ENCODE data around the gene PGF.
A peak's percentile ranks its signal among the peaks of the same experiment; 100 is the strongest.

PGF gene

DNA sequence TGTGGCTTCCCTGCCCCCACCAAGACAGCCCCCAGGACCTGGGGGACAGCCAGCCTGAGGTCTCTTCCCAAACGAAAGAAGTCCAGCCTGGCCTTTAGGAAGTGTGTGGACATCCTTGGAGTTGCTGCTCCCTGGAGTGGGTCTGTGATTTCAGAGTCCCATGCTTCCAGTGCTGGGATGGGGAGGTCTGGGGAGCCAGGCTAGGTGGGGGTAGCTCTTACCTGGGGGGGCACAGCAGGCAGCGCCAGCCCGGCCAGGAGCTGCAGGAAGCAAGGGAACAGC, 509 bp downstream of the PGF start:
- DNase-seq, result no peak

DNA sequence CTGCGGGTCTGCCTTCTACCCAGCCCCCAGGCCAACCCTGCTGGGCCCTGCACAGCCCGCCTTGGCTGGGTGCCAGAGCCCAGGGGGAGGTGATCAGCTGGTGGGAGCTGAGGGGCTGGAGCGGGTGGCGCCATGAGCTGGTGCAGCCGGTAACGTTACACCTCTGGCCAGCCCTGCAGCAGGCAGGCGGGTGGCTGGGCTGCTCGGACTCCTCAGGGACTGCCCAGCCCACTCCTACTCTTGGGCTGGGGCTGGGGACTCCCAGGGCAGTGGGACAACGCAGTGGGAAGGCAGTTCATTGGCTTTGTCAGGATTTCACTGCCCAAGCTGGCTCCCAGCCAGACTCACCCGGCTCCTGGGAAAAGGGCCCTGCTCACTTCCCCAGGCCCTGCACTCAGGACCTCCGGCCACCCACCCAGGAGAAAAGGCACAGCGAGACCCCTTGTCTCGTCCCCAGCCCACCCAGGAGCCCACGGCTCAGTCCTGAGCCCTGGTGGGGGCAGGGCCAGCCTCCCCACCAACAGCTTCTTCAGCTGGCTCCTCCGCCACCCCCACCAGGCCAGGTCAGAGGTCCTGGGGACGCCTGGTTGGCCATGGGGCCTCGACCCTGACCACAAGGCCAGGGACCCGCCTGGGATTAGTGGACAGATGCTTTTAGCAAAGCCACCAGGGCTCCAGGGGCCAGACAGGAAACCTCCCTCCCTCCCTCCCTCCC, 1.0 kb downstream of the PGF start:
- DNase-seq, result no peak

DNA sequence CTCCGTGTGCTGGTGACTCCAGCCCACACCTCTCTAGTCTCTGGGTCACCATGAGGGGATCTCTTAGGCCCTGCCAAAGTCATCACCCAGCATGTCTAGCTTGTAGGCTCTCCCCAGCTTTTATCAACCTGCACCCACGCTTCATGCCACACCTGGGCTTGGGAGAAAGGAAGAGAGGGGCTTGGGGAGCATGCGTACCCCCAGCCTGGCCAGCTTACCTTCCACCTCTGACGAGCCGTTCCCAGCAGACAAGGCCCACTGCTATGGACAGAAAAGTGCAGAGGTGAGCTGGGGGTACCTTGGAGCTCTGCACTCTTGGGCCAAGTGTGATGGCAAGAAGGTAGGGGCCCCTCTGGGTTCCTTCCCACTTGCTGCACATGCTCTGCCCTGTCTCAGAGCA, 1.7 kb downstream of the PGF start:
- no peak for DNase-seq

DNA sequence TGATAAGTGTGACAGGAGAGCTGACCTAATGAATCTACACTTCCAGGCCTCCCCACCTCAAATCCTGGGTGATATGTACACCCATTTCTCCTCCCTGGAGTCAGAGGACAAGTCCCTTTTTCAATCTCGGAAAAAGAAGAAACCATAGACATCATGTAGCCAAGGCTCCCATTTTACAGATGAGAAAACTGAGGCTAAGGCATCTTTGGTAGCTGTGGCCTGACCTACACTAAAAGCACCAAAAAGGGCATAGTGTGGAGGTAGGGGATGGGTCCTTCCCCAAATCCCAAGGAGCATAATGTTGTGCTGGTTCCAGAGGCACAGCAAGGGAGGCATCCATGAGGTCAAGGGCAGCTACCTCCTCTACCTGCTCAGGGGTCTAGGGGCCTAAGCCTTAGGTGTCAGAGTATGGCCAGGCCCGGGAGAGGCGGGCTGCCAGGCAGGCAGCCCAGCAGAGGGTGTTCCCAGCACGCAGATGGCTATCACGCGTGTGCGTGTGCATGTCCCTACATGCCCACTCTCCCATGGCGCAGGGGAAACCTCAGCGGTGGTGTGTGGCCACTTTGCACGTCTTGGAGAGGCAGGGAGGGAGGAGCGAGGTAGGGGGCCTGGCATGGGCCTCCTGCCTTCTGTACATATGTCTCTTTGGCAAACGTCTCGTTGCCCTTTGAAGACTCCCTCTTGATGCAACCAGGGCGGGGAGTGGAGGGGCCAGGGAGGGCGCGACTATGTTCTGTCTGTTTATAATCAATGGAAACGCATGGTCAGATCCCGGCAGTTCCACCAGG, 2.5 kb downstream of the PGF start:
- no peak for DNase-seq

DNA sequence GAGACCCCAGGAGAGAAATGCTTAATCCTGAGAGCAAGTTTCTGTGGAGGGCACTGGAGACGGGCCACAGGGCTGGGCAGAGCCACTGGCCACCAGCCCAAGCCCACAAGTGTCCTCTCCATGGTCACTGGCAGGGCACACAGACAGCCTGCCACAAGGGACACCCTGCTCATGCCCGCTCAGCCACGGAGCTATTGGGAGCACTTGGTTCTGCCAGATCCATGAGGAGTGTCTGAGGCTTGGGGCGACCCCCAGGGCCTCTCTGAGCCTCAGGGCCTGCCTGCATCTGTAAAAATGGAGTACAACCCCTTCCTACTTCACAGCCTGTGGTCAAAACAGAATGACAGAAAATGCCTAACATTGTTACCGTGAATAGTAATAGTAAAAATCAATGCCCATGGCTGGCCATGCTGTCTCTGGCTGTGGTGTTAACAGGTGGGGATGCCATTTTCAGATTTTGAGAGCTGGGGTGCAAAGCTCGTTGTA, 3.2 kb downstream of the PGF start:
- DNase-seq, result no peak

DNA sequence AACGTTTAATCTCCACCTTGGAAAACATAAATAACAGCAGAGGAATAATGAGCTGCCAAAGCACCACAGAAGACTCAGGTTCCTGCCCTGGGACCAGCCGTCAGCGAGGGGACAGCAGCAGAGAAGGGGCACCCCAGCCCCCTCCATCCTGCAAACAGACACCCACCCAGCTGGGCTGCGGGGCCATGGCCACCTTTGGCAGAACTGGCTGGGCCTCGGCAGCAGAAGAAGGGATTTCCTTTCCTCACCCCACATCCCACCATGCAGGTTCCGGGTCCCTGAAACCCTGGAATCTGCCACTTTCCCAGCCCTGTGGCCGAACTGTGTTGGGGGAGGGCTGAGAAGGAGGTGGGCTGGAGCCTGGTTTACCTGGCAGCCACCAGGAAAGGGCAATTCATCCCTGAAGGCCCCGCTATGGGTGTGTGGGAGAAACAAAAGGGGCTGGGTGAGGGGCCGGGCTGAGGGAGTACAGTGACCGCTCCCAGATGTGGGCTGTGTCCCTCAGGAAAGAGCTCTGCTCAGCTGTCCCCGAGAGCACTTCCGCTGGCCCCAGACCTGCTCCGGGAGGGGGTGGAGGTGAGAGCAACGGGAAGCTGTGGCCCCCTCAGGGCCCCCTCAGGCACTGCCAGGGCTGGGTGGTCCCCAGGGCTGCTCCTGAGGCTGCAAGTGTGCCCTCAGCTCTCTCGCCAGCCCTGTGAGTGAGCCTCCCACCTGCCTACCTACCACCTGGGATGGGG, 3.8 kb downstream of the PGF start:
- DNase-seq, result no peak

DNA sequence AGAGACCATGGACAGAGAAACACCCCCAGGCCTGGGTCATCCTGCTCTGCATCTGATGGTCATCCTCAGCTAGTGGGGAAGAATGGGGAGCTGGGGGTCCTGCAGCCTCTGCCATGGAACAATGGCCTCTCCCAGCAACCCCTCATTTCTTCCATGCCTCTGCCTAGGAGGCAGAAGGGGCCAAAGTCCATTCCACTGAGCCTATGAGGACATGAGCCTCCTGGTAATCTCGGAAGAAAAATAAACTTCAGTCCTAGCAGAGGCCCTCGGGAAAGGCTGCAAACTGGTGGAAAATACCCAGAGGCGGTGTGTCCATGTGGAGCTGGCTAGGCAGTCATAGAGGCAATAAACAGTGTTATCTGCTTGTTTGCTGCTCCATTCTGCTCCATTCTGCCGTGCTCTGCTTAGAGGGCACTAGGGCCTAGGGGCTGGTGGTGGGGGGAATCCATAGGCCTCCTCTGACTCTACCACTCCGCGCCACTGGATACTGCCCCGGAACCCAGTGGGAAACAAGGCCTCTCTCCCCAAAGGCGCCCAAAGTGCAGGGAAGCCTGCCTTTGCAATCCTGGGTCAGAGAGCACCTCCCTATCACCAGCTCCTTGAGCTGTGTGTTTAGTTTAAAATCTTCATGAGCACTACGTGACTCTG, 4.5 kb downstream of the PGF start:
- DNase-seq, result no peak

DNA sequence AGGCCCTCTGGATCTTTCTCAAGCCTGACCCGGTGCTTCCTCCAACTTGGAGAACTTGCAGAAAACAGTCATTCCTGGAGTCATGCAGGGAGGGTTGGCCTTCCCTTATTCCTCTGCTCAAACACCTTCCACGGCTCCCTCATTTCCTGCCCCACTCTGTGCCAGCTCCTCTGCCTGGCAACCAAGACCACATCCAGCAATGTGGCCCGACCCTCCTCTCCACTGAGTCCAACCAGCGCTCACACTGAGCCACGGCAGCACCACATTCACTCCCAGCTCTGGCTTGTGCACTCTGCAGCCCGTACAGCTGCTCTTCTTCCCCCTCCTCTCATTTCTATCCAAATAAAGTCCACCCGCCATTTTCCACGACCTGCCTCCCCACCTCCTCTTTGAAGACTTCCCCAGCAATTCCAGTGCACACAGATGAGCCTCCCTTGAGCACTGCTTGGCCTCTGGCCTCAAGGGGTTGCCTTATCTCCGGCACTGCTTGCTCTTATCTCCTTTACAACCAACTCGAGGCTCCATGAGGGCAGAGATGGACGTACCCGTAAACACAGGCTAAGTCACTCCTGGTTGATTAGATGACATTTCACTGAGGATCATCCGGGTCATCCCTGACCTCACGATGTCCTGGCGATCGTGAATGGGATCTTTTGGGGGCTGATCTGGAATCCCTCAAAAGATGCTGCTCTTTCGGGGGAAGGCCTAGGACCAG, 5.4 kb downstream of the PGF start:
- no peak for DNase-seq

DNA sequence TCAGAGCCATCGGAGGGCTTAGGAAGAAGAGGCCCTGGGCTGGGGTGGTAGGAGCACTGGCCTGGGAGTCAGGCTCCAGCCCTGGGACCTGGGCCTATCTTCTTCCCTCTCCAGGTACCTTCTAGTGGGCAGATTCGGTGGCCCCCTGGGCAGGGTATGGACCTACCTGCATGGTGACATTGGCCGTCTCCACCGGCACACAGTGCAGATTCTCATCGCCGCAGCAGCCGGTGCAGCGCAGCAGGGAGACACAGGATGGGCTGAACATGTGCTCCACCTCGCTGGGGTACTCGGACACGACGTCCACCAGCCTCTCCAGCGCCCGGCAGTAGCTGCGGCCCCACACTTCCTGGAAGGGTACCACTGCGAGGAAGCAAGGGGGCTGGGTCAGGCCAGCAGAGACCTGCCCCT, 6.2 kb downstream of the PGF start:
- DNase-seq, result no peak

DNA sequence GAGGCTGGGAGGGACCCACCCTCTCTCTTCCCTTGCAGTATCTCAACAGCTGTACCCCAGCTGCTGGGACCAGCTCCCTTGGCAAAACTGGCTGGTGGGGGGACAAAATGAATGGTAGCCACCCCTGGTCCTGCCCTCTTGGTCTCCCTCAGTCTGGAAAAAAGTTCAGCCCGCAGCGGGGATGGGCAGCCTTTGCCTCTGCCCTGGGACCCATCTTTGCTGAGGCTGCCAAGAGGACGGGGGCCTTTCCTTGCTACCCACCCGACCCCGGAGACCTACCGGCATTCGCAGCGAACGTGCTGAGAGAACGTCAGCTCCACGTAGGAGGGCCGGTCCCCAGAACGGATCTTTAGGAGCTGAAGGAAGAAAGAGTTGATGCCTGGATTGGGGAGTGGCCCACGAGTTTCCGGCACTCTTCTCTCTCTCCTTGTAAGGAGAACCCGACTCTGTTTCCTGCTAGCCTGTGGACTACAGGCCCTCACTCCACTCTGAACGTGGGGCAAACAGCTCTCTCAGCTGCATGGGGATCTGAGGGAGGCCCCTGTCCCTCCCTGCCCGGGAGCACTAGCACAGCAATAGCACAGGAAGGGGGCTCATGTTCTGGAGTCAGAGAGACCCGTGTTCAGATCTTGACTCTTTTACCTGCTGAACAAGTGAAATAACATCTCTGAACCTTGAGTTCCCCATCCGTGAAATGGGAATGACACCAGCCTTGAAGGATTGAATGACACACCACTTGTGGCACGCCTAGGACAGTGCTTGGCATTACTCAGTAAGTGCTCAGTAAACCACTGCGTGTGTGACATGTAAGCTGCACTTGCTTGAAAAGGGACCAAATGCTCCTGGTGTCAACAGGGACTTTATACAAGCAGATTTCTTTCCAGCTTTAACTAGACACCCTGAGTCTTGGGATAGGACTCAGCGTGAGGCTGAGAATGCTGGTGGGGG, 6.9 kb downstream of the PGF start:
- DNase-seq, result no peak

DNA sequence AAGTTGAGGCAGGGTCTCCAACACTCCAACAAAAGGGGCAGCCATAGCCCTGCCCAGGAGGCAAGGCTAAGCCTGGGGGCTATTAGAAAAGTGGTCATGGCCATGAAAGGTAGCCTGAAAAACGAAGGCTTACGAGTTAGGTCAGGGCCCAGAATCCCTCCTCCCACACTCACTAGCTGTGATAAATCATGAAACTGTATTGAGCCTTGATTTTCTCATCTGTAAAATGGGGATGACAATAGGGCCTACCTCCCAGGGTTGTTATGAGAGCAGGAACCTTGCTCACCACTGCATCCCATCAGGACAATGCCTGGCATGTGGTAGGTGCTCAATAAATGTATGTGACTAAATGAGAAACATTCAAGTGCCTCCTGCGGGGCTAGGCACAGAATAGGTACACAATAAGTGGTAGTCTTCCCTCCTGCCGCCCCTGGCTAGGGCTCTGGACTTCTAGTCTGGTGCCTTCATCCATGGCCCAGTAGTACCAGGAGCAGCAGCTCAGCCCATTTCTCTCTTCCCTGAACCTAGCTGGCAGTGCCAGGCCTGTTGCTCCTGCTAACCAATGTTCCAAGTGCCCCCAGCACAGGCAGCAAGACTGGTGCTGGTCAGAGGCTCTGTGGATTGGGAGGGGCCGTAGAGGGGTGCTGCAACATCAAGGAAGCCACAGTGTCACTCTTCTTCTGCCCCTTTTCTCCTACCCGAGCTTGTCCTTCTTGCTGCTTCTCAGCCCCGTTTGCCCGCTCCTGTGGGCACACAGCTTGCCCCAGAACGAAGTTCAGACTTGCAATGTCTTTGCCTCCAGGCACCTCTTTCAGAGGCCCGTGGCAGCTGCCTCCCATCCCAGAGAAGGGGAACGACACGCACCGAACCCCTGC, 7.8 kb downstream of the PGF start:
- no peak for DNase-seq

DNA sequence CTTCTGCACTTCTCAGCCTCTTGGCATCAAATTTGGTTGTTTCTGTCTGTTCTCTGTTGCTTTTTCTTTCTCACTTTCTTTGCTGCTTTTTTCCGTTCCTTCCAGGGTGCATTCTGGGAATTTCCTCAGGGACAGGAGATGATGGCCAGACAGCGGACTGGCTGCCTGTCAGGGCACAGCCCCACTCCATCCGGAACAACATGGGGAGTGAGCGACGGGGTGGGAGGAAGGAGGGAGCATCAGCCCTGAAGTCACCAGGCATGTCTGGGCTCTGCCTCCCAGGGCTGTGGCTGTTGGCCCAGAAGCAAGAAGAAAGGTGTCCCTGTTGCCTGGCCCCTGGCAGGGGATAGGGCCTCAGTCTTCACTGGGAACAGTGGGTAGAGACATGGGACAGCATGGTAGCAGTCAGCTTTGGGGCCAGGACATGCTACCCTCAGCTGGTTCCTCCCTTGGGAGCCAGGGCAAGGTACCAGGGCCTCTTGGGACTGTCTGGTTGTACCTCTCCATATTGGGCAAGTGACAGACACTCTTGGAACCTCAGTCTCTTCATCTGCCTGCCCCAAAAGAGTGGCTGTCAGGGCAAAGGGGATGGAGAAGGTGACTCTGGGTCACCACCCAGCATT, 8.6 kb downstream of the PGF start:
- DNase-seq, result no peak

DNA sequence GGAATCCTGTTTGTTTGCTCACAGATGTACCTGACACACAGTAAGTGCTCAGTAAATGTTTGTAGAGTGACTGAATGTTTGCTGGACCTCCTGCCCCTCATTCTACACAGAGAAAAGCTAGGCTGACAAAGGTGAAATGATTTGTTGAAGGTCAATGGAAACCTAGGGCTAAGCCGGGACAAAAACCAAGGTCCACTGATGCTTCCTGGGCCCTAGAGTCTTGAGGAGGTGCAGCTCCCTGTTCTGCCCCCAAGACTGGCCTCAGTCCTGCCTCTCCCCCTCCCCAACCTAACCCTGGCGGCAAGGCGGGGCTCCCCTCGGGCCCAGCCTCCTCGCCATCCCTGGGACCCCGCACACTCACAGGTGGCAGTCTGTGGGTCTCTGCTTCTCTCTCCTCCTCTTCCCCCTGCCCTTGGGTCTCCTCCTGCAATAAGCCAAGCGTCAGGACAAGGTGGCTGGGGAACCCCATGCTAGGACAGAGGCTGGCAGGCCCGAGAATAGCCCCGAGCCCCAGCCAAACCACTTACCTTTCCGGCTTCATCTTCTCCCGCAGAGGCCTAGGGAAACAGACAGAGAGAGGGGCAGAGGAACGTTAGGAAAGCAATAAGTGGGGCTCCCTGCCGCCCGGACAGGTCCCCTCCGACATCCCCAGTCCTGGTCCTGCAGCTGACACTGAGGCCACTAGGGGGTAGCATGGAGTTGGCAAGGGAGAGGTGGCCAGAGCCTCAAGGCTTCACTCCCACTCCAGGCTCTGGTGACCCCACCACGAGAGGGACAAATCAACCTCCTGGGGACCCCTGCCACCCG, 9.3 kb downstream of the PGF start:
- peak in 1 of 2 experiments; percentile 45 for DNase-seq

DNA sequence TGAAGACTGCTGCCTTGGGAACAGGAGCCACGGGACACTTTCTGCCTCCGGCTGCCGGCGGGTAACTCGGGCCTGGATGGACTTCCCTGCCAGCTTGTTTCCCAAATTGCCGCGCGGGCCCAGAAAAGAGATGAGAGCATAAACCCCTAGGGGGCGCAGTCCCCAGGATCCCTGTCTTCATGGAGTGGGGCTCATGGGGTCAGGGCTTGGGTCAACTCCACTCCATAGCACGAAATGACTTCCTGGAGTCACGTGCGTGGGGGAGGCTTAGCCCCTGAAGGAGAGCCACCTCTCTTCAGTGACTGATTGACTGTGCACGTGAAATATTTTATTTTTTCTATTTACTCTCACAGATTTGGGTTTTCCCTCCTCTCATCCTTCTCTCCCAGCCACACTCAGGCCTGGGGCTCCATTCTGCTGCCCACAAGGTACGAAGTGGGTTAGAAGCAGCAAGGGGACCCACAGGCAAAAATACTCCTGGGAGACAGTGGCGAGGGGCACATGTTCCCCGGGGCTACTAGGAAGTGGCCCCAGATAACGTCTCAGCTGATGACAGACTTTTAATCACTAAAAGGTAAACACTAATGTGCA, 10.0 kb downstream of the PGF start:
- DNase-seq, result peak in 1 of 2 experiments; percentile 18

DNA sequence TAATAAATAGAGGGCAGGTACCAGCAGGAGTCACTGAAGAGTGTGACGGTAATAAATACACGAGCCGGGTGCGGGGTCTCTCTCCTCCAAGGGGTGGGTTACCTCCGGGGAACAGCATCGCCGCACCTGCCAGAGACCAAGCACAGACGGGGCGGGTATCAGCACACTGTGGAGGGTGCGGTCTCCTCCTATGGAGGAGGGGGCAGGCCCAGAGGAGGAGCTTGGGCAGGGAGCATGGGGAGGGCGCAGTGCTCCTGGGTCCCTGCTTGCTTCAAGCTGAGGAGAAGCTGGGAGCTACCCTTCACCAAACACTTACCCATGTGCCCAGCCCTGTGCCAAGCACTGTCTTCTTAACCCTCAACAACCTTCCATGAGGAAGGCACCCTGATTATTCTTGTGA, 12.8 kb downstream of the PGF start:
- no peak for DNase-seq

DNA sequence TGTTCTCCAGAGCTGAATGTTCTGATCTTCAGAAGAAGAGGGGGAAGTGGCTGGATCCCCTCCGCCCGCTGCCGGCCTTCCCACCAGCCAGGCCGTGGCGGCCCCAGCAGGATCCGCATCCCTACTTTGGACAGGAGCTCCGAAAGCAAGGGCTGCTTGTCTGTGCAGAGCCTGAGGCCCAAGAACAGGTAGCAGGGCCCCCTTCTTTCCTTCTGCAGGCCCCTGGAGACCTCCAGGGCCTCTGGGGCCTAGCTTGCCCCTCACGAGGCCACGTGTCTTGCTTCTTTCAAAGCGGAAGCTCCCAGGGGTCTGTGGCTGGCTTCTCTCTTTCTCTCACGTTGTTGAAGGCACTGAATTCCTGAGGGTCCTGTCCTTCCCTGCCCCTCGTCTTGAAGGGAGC, 13.2 kb downstream of the PGF start:
- no peak for DNase-seq

DNA sequence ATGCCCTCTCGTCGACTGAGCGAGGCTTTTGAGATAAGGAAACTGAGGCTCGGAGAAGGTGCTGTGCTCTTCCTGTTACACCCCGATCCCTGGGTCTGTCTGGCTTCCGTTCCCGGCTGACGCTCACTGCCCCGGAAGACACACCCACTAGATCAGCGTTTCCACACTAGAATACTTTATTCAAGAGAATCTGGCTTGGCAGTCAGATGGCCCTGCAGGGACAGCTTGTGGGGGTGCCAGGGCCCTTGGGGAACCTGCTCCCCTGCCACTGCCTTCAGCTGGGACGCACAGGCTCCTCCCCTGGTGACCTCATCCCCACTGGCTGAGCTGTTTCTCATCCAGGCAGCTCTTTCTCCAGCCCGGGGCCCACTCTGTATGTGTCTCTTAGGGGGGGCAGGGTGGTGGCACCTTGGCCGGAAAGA, 13.7 kb downstream of the PGF start:
- DNase-seq, result no peak

DNA sequence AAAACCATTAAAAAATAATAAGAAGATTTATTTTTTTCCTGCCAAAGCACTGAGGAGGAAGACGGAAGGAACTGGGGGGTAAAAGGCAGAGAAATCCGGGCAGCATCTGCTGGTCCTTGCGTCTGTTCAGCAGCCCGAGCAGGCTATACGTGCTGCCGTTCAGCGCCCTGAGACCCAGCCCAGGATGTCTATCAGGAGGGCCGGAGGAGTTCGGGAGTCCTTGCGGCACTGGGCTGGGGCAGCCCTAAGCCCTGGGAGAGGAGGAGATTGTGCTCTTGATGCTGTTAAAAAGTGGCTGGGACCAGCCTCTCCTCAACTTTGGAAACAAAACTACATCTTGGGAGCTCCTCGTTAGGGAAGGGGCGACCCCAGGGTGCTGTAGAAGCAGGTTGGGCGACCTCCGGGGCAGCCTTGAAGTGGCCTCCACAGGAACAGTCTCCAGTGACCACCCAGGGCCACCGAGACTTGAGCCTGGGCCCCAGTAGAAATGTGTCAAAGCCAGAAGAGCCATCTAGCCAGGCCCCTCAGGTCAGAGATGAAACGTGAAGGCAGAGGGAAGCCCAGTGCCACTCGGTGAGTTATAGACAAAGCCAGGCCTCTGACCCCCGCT, 14.3 kb downstream of the PGF start:
- DNase-seq, result no peak

Data from NCI-H1930 (cell line).